GM21526 (cell line): Measurements from ENCODE around the gene TCAIM.

ENCODE experiments used
- ATAC-seq: cut with Tn5 transposase; IDR thresholded peaks from one replicate; pipeline ENCODE4 v1.9.1; 2021; ENCODE audit warnings: moderate library complexity; ENCODE audit not compliant: unreplicated experiment, low FRiP score

TCAIM gene

DNA sequence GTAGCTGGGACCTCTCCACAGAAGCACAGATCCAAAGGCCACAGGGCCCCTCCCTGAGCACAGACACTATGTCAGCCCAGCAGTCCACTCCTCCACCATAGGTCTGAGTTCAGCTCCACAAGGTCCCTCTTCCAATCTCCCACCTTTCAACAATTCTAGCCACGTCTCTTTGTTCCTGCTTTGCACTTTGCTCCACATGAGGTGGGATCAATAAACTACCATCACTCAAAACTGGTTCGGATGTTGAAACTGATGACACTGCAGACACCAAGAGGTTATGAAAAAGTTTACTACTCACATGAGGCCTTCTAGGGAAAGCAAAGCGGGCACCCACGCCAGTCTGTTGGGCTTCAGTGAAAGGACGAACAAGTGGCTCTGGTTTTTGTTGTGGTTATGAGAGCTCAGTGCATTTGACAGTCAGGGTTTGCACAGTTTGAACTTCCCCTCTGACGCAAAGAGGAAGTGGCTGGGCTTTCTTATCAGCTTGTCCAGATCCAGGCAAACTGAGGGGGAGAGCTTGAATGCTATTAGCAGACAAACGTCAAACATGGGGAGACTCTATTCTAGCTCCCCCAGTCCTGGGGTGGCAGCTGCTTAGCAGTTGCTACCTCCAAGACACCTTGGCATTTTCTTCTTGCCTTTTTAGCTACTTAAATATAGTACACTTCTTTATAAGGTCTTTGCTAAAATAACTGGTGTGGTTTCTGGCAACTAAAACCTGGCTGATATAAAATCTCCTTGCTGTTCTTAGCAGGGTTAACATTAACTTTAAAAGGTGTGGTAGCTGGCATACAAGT lies 101.1 kb downstream of the TCAIM start:
- peak; percentile 96 for ATAC-seq

DNA sequence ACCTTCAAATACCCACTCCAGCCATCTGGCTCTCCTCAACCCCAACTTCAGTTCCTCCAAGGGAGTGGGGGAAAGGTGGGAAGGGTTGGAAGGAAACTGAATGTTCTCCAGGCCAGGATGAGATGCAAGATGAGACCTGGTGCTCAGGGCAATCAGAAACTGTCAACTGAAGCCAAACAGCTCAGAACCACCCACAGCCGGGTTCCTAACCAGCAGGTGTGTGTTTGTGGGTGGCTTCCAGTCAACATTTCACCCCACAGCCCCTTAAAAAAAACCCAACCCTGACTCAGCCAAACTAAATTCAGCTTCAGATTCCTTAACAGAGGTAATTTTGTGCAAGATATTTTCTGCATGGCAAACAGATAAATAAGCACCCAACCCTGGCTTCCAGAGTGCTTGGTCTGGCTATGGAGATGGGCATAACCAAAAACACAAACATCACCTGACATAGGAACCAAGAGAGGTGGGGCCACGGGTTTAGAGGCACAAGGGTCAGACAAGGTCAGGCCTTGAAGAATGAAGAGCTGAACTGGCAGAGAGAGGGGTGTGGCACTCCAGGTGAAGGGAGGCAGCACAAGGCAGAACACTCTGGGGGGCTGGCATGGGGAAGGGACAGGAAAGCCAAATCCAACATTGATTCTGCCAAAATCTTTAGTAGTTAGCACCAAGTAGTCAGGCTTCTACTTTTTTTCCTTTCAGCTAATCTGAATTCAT lies 104.2 kb downstream of the TCAIM start:
- no peak for ATAC-seq

DNA sequence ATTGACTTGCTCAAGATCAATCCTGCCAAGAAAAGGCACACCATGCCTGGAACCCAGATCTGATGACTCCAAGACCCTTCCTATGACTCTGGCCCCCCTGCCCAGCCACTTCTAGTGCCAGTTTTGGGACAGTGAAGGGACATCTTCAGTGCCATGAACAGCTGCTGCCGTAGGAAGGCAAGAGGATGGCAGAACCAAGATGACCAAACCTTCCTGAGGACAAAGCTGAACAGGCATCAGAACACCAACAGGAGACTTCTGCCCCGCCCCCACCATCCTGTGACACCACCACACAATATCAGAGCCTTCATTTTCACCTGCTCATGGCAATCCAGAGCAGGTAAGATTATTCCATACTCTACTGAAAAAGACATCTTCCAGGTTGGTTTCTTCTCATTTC lies 105.9 kb downstream of the TCAIM start:
- no peak for ATAC-seq

DNA sequence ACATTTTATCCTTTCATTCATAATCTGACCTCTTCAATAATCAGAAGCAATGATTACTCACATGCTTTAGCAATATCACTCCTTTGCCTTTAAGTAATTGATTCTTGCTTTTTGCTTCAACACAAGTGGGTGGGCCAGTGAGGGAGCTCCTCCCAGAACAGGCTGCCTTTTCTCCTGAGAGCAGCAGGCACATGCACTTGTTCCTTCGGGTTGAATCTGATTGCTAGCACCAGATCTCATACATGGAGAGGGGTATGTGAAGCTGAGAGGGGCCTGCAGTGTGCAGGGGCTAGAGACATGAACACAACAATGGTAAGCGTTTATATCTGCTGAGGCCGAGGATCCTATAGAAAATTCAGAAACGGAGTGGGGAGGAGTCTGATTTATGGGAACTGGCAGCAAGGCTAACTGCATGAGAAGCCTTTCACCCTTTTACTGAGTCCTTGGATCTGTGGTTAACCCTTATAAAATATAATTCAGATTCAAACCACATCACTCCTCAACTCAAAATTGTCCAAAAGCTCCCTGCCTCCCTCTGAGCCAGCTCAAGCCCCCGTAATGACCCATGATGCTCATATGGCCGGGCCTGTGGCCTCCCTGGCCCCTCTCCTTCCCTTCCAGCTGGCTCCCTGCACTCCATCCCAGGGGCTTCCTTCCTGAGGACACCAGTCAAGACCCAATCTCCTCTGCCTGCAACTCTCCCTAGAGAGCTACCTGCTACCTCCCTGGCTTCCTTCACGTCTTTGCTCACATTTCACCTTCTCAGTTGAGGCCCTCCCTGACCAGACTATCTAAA lies 106.5 kb downstream of the TCAIM start:
- no peak for ATAC-seq

DNA sequence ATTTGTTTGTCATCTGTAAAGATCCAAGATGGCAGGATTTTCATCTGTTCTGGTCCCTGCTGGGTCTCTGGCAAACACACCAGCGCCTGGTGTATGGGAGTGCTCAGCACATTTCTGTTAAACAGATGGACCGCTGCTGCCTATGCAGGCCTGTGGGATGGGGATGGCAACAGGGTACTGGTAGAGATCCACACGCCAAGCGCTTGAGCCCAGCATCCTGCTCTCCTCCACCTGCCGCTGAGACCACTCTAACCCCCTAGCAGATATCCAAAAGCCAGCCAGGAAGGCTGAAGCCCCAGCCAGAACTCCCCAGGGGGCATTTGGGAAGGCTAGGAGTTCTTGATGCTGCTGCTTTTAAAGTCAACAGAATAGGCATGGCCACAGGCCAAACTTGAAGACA lies 107.2 kb downstream of the TCAIM start:
- no peak for ATAC-seq

DNA sequence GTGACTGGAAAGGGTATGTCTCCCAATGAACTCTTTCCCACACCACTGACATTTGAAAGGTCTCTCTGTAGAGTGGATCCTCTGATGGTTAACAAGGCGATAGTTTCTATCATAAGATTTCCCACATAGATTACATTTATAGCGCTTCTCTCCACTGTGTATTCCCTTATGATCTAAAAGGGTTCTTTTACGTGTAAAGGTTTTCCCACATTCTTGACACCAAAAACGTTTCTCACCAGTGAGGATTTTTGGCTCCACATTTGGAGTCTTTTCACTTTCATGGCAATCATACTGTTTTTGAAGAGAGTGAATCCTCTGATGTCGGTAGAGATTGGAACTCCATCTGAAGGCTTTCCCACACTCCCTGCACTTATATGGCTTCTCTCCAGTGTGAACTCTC lies 108.4 kb downstream of the TCAIM start:
- ATAC-seq, result no peak

DNA sequence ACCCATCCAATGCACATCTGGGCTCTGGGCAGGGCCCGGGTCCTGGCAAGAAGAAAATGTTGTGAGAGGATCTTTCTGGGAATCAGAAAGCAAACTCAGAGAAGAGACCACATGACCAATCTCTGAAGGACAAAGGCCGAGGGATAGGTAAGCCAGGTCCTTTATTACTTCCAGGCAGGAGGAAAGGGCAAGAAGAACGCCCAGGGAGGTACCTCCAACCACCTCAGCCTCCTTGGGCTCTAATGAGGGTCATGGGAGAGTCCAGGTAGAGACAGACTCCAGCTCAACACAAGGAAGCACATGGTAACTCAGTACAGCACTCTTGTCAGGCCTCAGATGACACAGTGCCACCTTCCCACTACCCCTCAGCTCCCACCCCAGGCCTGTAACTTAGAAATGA lies 112.9 kb downstream of the TCAIM start:
- ATAC-seq, result no peak

DNA sequence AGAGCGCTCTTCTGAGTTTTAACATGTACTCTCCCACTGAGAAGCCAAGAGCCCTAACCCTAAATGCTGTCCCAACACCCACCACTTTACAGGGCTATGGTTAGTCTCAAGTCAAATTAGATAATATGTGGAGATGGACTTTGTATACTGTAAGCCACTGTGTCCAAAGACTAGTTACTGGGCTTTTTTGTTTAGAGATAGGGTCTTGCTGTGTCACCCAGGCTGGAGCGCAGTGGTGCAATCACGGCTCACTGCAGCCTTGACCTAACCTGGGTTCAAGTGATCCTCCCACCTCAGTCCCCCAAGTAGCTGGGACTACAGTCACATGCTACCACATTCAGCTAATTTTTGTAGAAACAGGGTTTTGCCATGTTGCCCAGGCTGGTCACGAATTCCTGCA lies 115.7 kb downstream of the TCAIM start:
- no peak for ATAC-seq

DNA sequence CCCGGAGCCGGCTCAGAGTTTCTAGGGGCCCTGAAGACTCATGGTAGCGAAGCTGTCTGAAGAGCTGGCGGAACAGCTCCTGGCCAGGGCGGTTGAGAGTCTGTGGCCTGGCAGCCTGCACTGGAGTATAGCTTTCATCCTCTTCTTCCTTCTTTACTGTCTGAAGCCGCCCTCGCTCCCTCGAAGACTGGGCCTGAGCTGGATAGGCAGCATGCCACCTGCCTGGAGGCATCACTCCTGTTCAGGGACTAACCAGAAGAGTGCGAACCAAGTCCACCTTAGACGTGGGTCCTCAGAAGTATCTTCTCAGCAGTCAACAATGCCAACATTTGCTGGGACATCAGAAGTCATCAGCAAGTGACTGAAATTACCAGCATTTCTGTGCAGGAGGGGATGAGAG lies 116.8 kb downstream of the TCAIM start:
- no peak for ATAC-seq
